Naive thymus-derived CD4-positive, alpha-beta T cell (primary cell): ENCODE data around the gene KIF21B. TPM values are rescaled to one million over a fixed set of nuclear protein-coding genes. Genes with fewer than 3 reads are reported as not detected.

Experiments
- ATAC-seq: fragments of 150-1000 bp; cut with Tn5 transposase; 2 replicates; pipeline ENCODE4 v1.10.0; 2021; ENCODE audit warnings: mild to moderate bottlenecking, moderate library complexity
- CTCF ChIA-PET: fragments of 350-600 bp; sonication (Branson Sonifier 250); formaldehyde crosslinking; loops from one replicate; lab custom pipeline; 2021; ENCODE audit warnings: antibody characterized with exemption; lab: Charles Lee
- POLR2A ChIA-PET: fragments of 350-600 bp; sonication (Branson Sonifier 250); formaldehyde crosslinking; loops from one replicate; lab custom pipeline; 2021; ENCODE audit warnings: antibody characterized with exemption, inconsistent platforms; lab: Charles Lee
- DNase-seq, 9 donors: peaks; one replicate each; pipeline versions ENCODE4 v3.0.0 to v3.0.0-alpha.2; 2020 to 2022; ENCODE audit warnings: mixed read lengths in 1 of 9
- H3K27ac ChIP-seq: one replicate; pipeline ENCODE4 v1.7.0; 2013; ENCODE audit warnings: mild to moderate bottlenecking, low read depth, low read length, moderate library complexity
- H3K27me3 ChIP-seq, 2 donors: one replicate each; pipeline ENCODE4 v1.7.0; 2013; ENCODE audit warnings: low read length in 2 of 2, mild to moderate bottlenecking in 2 of 2, moderate library complexity in 2 of 2; ENCODE audit not compliant: control insufficient read depth in 2 of 2, insufficient read depth in 2 of 2
- H3K36me3 ChIP-seq, 3 experiments: 1 replicate in 2 of 3; 2 replicates in 1 of 3; pipeline ENCODE4 v1.7.0; 2013; ENCODE audit warnings: low read length in 3 of 3, mild to moderate bottlenecking in 3 of 3, moderate library complexity in 1 of 3; ENCODE audit not compliant: insufficient read depth in 3 of 3, control insufficient read depth in 2 of 3
- H3K4me1 ChIP-seq, 2 donors: one replicate each; pipeline ENCODE4 v1.7.0; 2013; ENCODE audit warnings: low read length in 2 of 2, mild to moderate bottlenecking in 2 of 2, moderate library complexity in 1 of 2; ENCODE audit not compliant: control insufficient read depth in 2 of 2, insufficient read depth in 2 of 2
- H3K4me3 ChIP-seq: 2 replicates; pipeline ENCODE4 v1.7.0; 2013; ENCODE audit warnings: mild to moderate bottlenecking, low read length
- H3K9me3 ChIP-seq, 3 experiments: 1 replicate in 2 of 3; 2 replicates in 1 of 3; pipeline ENCODE4 v1.7.0; 2013; ENCODE audit warnings: low read length in 3 of 3; ENCODE audit not compliant: control insufficient read depth in 2 of 3
- H3K27ac Mint-ChIP-seq, 9 donors: one replicate each; pipeline ENCODE4 v1.8.0; 2020 to 2022; ENCODE audit warnings: mixed read lengths in 9 of 9, mild to moderate bottlenecking in 8 of 9, moderate library complexity in 5 of 9, inconsistent platforms in 2 of 9
- H3K27me3 Mint-ChIP-seq, 5 donors: one replicate each; pipeline ENCODE4 v1.8.0; 2021 to 2022; ENCODE audit warnings: mixed read lengths in 5 of 5, mild to moderate bottlenecking in 1 of 5
- H3K36me3 Mint-ChIP-seq, 5 donors: one replicate each; pipeline ENCODE4 v1.8.0; 2020 to 2022; ENCODE audit warnings: mixed read lengths in 5 of 5, mild to moderate bottlenecking in 3 of 5, inconsistent platforms in 1 of 5
- H3K4me1 Mint-ChIP-seq, 7 donors: one replicate each; pipeline ENCODE4 v1.8.0; 2020 to 2022; ENCODE audit warnings: mixed read lengths in 7 of 7, mild to moderate bottlenecking in 3 of 7, inconsistent platforms in 1 of 7
- H3K4me3 Mint-ChIP-seq, 10 donors: one replicate each; pipeline ENCODE4 v1.8.0; 2020 to 2022; ENCODE audit warnings: mild to moderate bottlenecking in 10 of 10, mixed read lengths in 10 of 10, moderate library complexity in 6 of 10, inconsistent platforms in 2 of 10
- H3K9me3 Mint-ChIP-seq, 11 donors: one replicate each; pipeline ENCODE4 v1.8.0; 2020 to 2022; ENCODE audit warnings: mixed read lengths in 11 of 11, mild to moderate bottlenecking in 4 of 11, inconsistent platforms in 1 of 11, moderate library complexity in 1 of 11
- intact Hi-C, 2 donors: fragments of 100-400 bp; cut with micrococcal nuclease; formaldehyde crosslinking; loops; one replicate each; pipeline ENCODE4 v1.15.1; 2023
- polyA plus RNA-seq, 2 donors: library from polyadenylated mRNA; unstranded; fragments of 300-500 nt; fragmentation: Illumina TruSeq; gene quantifications; one replicate each; pipeline ENCODE4 v1.2.3, GENCODE V29; 2021
- total RNA-seq, 6 experiments: library from RNA in 5 of 6; stranded (reverse) in 5 of 6; gene quantifications; 1 replicate in 5 of 6; 2 replicates in 1 of 6; pipeline ENCODE4 v1.2.3 and lab custom pipeline; 2021 to 2026

The KIF21B gene
- total and polyA plus RNA-seq, 7 experiments from 2014 or later: 3.0 to 97.6 (median 70.3) TPM

GRCh38 chr1:200992382-200993048 lies 31.0 kb downstream of the KIF21B start:
- peak overlapping the region in 1 of 9 donors; percentile 17 for H3K27ac Mint-ChIP-seq
- peaks cover 5 to 32% (median 16%) of the 10 kb centered on the region in 5 donors for H3K36me3 Mint-ChIP-seq
- no peak overlapping the region for H3K4me3 ChIP-seq
- no peaks in the 10 kb centered on the region for H3K9me3 ChIP-seq
- ATAC-seq (no peak), DNase-seq (no peak)
- peaks cover 0 to 1% (median 0%) of the 10 kb centered on the region in 11 donors for H3K9me3 Mint-ChIP-seq
- peaks cover 0 to 5% (median 0%) of the 10 kb centered on the region in 7 donors for H3K4me1 Mint-ChIP-seq
- H3K27me3 Mint-ChIP-seq: no peaks in the 10 kb centered on the region
- CTCF ChIA-PET: no interaction called here
- H3K27ac ChIP-seq: no peak overlapping the region
- H3K27me3 ChIP-seq: no peaks in the 10 kb centered on the region
- POLR2A ChIA-PET: no interaction called here
- peaks cover 29 to 94% (median 55%) of the 10 kb centered on the region in 3 experiments for H3K36me3 ChIP-seq
- intact Hi-C loops: no loop called here
- H3K4me1 ChIP-seq: no peaks in the 10 kb centered on the region
- no peak overlapping the region for H3K4me3 Mint-ChIP-seq

GRCh38 chr1:200991097-200991614 lies 32.4 kb downstream of the KIF21B start:
- H3K9me3 Mint-ChIP-seq: no peaks in the 10 kb centered on the region
- Histone ChIP-seq H3K36me3 (peaks cover 38 to 96% (median 50%) of the 10 kb centered on the region in 3 experiments), H3K27ac (no peak overlapping the region), H3K4me1 (no peaks in the 10 kb centered on the region), H3K27me3 (no peaks in the 10 kb centered on the region), H3K9me3 (no peaks in the 10 kb centered on the region), H3K4me3 (no peak overlapping the region)
- H3K4me3 Mint-ChIP-seq: no peak overlapping the region
- CTCF ChIA-PET: interaction anchor here (0.7 to 1.5 kb wide), 2 partner anchors 19 to 733 kb away, joined by 3 read pairs; no protein-coding TSS in a partner anchor
- peaks cover 0 to 36% (median 10%) of the 10 kb centered on the region in 5 donors for H3K36me3 Mint-ChIP-seq
- no peak for ATAC-seq
- POLR2A ChIA-PET: interaction anchor here (1.3 kb wide), 1 partner anchor 16 kb away, joined by 4 read pairs; no protein-coding TSS in a partner anchor
- H3K4me1 Mint-ChIP-seq: peaks cover 0 to under 1% (median 0%) of the 10 kb centered on the region in 7 donors
- H3K27me3 Mint-ChIP-seq: no peaks in the 10 kb centered on the region
- H3K27ac Mint-ChIP-seq: peak overlapping the region in 1 of 9 donors; percentile 14
- intact Hi-C loops: no loop called here
- DNase-seq: no peak

GRCh38 chr1:200990114-200990513 lies 33.4 kb downstream of the KIF21B start:
- ChIA-PET CTCF (interaction anchor here (0.5 to 3.1 kb wide), 5 partner anchors 11 to 53 kb away, joined by 3 to 9 read pairs (median 4); no protein-coding TSS in a partner anchor), POLR2A (interaction anchor here (0.9 kb wide), 1 partner anchor 31 kb away, joined by 3 read pairs; no protein-coding TSS in a partner anchor)
- Mint-ChIP-seq H3K4me3 (no peak overlapping the region), H3K36me3 (peaks cover 0 to 36% (median 8%) of the 10 kb centered on the region in 5 donors), H3K27ac (peak overlapping the region in 1 of 9 donors; percentile 32), H3K27me3 (no peaks in the 10 kb centered on the region), H3K9me3 (no peaks in the 10 kb centered on the region), H3K4me1 (no peaks in the 10 kb centered on the region)
- H3K9me3 ChIP-seq: no peaks in the 10 kb centered on the region
- no peaks in the 10 kb centered on the region for H3K4me1 ChIP-seq
- no peak for ATAC-seq
- H3K27ac ChIP-seq: no peak overlapping the region
- peaks cover 38 to 94% (median 47%) of the 10 kb centered on the region in 3 experiments for H3K36me3 ChIP-seq
- no peak for DNase-seq
- intact Hi-C loops: no loop called here
- no peaks in the 10 kb centered on the region for H3K27me3 ChIP-seq
- no peak overlapping the region for H3K4me3 ChIP-seq

GRCh38 chr1:200989337-200989736 lies 34.2 kb downstream of the KIF21B start:
- H3K4me1 ChIP-seq: no peaks in the 10 kb centered on the region
- peak overlapping the region in 2 of 9 donors; percentile 21 to 65 for H3K27ac Mint-ChIP-seq
- no peak for DNase-seq
- ATAC-seq: no peak
- peaks cover 38 to 94% (median 49%) of the 10 kb centered on the region in 3 experiments for H3K36me3 ChIP-seq
- peaks cover 0 to 2% (median 0%) of the 10 kb centered on the region in 7 donors for H3K4me1 Mint-ChIP-seq
- intact Hi-C loops: no loop called here
- H3K4me3 ChIP-seq: no peak overlapping the region
- no peaks in the 10 kb centered on the region for H3K9me3 ChIP-seq
- H3K27me3 Mint-ChIP-seq: no peaks in the 10 kb centered on the region
- H3K4me3 Mint-ChIP-seq: no peak overlapping the region
- POLR2A ChIA-PET: interaction anchor here (0.9 kb wide), 1 partner anchor 31 kb away, joined by 3 read pairs; no protein-coding TSS in a partner anchor
- peak overlapping the region; percentile 33 for H3K27ac ChIP-seq
- H3K9me3 Mint-ChIP-seq: no peaks in the 10 kb centered on the region
- peaks cover 0 to 36% (median 12%) of the 10 kb centered on the region in 5 donors for H3K36me3 Mint-ChIP-seq
- CTCF ChIA-PET: interaction anchor here (0.5 to 3.1 kb wide), 4 partner anchors 10 to 53 kb away, joined by 3 to 9 read pairs (median 4); no protein-coding TSS in a partner anchor
- no peaks in the 10 kb centered on the region for H3K27me3 ChIP-seq

GRCh38 chr1:200988693-200989092 lies 34.8 kb downstream of the KIF21B start:
- Mint-ChIP-seq H3K36me3 (peaks cover 0 to 36% (median 12%) of the 10 kb centered on the region in 5 donors), H3K4me1 (peaks cover 0 to 6% (median 0%) of the 10 kb centered on the region in 7 donors), H3K9me3 (no peaks in the 10 kb centered on the region), H3K27ac (peak overlapping the region in 2 of 9 donors; percentile 21 to 65), H3K27me3 (no peaks in the 10 kb centered on the region), H3K4me3 (no peak overlapping the region)
- CTCF ChIA-PET: interaction anchor here (1.2 to 3.1 kb wide), 3 partner anchors 9 to 54 kb away, joined by 4 to 9 read pairs (median 4); no protein-coding TSS in a partner anchor
- no peak for ATAC-seq
- no peaks in the 10 kb centered on the region for H3K4me1 ChIP-seq
- peak overlapping the region; percentile 33 for H3K27ac ChIP-seq
- H3K27me3 ChIP-seq: no peaks in the 10 kb centered on the region
- POLR2A ChIA-PET: no interaction called here
- DNase-seq: no peak
- no peaks in the 10 kb centered on the region for H3K9me3 ChIP-seq
- H3K4me3 ChIP-seq: no peak overlapping the region
- H3K36me3 ChIP-seq: peaks cover 34 to 94% (median 55%) of the 10 kb centered on the region in 3 experiments
- intact Hi-C loops: no loop called here

GRCh38 chr1:200985481-200985880 lies 38.0 kb downstream of the KIF21B start:
- H3K9me3 ChIP-seq: no peaks in the 10 kb centered on the region
- H3K4me3 ChIP-seq: no peak overlapping the region
- ChIA-PET CTCF (interaction anchor here (0.9 to 2.2 kb wide), 2 partner anchors 10 to 57 kb away, joined by 3 to 4 read pairs; no protein-coding TSS in a partner anchor), POLR2A (no interaction called here)
- no peaks in the 10 kb centered on the region for H3K4me1 ChIP-seq
- intact Hi-C loops: no loop called here
- Mint-ChIP-seq H3K27me3 (no peaks in the 10 kb centered on the region), H3K4me3 (no peak overlapping the region), H3K27ac (peak overlapping the region in 2 of 9 donors; percentile 32 to 73), H3K36me3 (peaks cover 2 to 59% (median 26%) of the 10 kb centered on the region in 5 donors), H3K4me1 (peaks cover 0 to 6% (median 0%) of the 10 kb centered on the region in 7 donors), H3K9me3 (peaks cover 0 to 2% (median 0%) of the 10 kb centered on the region in 11 donors)
- ATAC-seq (no peak), DNase-seq (no peak)
- no peak overlapping the region for H3K27ac ChIP-seq
- H3K36me3 ChIP-seq: peaks cover 24 to 97% (median 55%) of the 10 kb centered on the region in 3 experiments
- no peaks in the 10 kb centered on the region for H3K27me3 ChIP-seq
